T-cell (primary cell): ENCODE results near the gene PDZRN4. TPM values are rescaled to one million over a fixed set of nuclear protein-coding genes. Genes with fewer than 3 reads are reported as not detected.

Experiments
- ATAC-seq, 4 experiments: fragments of 200-7000 bp in 3 of 4; fragments of 150-1000 bp in 1 of 4; cut with Tn5 transposase; replicated peaks in 1 of 4; 1 replicate in 3 of 4; 2 replicates in 1 of 4; pipeline ENCODE4 v1.10.0; 2021; ENCODE audit warnings: moderate library complexity in 3 of 4, mild to moderate bottlenecking in 2 of 4, moderate number of reproducible peaks in 1 of 4
- CTCF ChIA-PET, 2 donors: fragments of 300-600 bp; sonication (Branson Sonifier 250); formaldehyde crosslinking; loops; one replicate each; lab custom pipeline; 2022; ENCODE audit warnings: antibody characterized with exemption in 2 of 2; lab: Charles Lee
- POLR2A ChIA-PET, 2 donors: fragments of 300-600 bp; sonication (Branson Sonifier 250); formaldehyde crosslinking; loops; one replicate each; lab custom pipeline; 2022; ENCODE audit warnings: antibody characterized with exemption in 2 of 2; lab: Charles Lee
- DNase-seq, 35 experiments: peaks; one replicate each; pipeline versions ENCODE4 v3.0.0 to v3.0.0-alpha.2; 2013 to 2023
- H3K27ac ChIP-seq: one replicate; pipeline ENCODE4 v1.5.1; 2013; ENCODE audit warnings: low read length
- H3K27me3 ChIP-seq, 2 experiments: replicated peaks in 1 of 2; 1 replicate in 1 of 2; 2 replicates in 1 of 2; pipeline versions ENCODE4 v1.6.1 to v1.7.0; 2013; ENCODE audit warnings: low read length in 1 of 2, mixed read lengths in 1 of 2; ENCODE audit not compliant: control insufficient read depth in 2 of 2, insufficient read depth in 2 of 2; ENCODE audit errors: extremely low read depth in 1 of 2
- H3K36me3 ChIP-seq, 2 donors: 1 replicate in 1 of 2; 2 replicates in 1 of 2; pipeline versions ENCODE4 v1.6.1 to v1.7.0; 2013; ENCODE audit warnings: low read length in 1 of 2; ENCODE audit not compliant: control insufficient read depth in 2 of 2, insufficient read depth in 1 of 2; ENCODE audit errors: extremely low read depth in 1 of 2
- H3K4me1 ChIP-seq, 2 experiments: 1 replicate in 1 of 2; 2 replicates in 1 of 2; pipeline versions ENCODE4 v1.6.1 to v1.7.0; 2013; ENCODE audit warnings: low read length in 2 of 2, mixed read lengths in 1 of 2; ENCODE audit not compliant: insufficient read depth in 2 of 2, control insufficient read depth in 1 of 2; ENCODE audit errors: extremely low read depth in 1 of 2
- H3K4me3 ChIP-seq, 2 donors: 1 replicate in 1 of 2; 2 replicates in 1 of 2; pipeline versions ENCODE4 v1.5.1 to v1.7.0; 2013; ENCODE audit warnings: mild to moderate bottlenecking in 2 of 2, low read length in 1 of 2, moderate library complexity in 1 of 2; ENCODE audit not compliant: control insufficient read depth in 1 of 2; ENCODE audit errors: extremely low read depth in 1 of 2
- H3K9me3 ChIP-seq: 2 replicates; pipeline ENCODE4 v1.7.0; 2013
- H3K27ac Mint-ChIP-seq, 2 donors: one replicate each; pipeline ENCODE4 v1.8.0; 2020 to 2021; ENCODE audit warnings: mild to moderate bottlenecking in 2 of 2, mixed read lengths in 2 of 2
- H3K27me3 Mint-ChIP-seq, 2 donors: one replicate each; pipeline ENCODE4 v1.8.0; 2021 to 2022; ENCODE audit warnings: mixed read lengths in 2 of 2
- H3K36me3 Mint-ChIP-seq: one replicate; pipeline ENCODE4 v1.8.0; 2021; ENCODE audit warnings: mixed read lengths
- H3K4me1 Mint-ChIP-seq, 3 donors: one replicate each; pipeline ENCODE4 v1.8.0; 2020 to 2022; ENCODE audit warnings: mixed read lengths in 3 of 3, mild to moderate bottlenecking in 1 of 3
- H3K4me3 Mint-ChIP-seq, 3 donors: one replicate each; pipeline ENCODE4 v1.8.0; 2020 to 2022; ENCODE audit warnings: mild to moderate bottlenecking in 3 of 3, mixed read lengths in 3 of 3, moderate library complexity in 3 of 3
- H3K9me3 Mint-ChIP-seq, 3 donors: one replicate each; pipeline ENCODE4 v1.8.0; 2020 to 2022; ENCODE audit warnings: mixed read lengths in 3 of 3
- WGBS: methylation state at CpG from one replicate; pipeline ENCODE4 v1.1.5; 2013; ENCODE audit warnings: missing lambda C conversion rate; ENCODE audit not compliant: insufficient coverage; 5-methylcytosine and 5-hydroxymethylcytosine counted together
- total RNA-seq, 35 experiments: library from RNA in 6 of 35; stranded (reverse) in 6 of 35; fragments of 120-200 nt in 1 of 35; gene quantifications; one replicate each; pipeline versions ENCODE4 v1.2.1 to v1.2.4 and lab custom pipeline; 2013 to 2026

PDZRN4 gene
- total RNA-seq, 5 donors from 2014 or later (not counting 1 experiment from before 2014, with no cell fraction given): not detected

DNA sequence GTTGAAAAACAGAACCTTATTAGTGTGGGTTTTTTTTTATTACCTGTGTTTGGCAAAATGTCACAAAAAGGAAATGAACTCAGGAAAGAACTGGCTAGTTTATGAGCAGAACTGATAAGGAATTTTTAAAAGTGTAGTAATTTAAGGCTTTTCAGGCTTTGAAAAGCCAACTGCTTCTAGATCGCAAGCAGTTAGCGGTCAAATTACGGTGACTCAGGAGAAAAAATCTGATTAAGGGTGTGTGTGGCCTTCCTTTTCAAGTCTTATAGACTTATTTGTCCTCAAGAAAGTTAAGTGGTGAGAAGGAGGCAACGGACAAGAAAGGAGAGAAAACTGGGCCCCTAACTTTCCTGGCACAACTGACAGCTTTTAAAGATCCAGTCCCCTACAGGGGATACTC lies 33.4 kb downstream of the PDZRN4 start:
- ChIA-PET CTCF (interaction anchor here in 1 of 2 donors (0.5 kb wide), 1 partner anchor 26 kb away, joined by 3 read pairs; no protein-coding TSS in a partner anchor), POLR2A (no interaction called here)
- Histone ChIP-seq H3K27me3 (no peaks in the 10 kb centered on the region), H3K36me3 (no peaks in the 10 kb centered on the region), H3K4me1 (no peaks in the 10 kb centered on the region), H3K27ac (no peak overlapping the region), H3K4me3 (no peak overlapping the region), H3K9me3 (no peaks in the 10 kb centered on the region)
- ATAC-seq: no peak
- Mint-ChIP-seq H3K27ac (no peak overlapping the region), H3K4me1 (no peaks in the 10 kb centered on the region), H3K36me3 (no peaks in the 10 kb centered on the region), H3K27me3 (no peaks in the 10 kb centered on the region), H3K4me3 (no peak overlapping the region), H3K9me3 (no peaks in the 10 kb centered on the region)
- 59% methylated on average over 3 of the region's 4 CpGs for WGBS
- DNase-seq: no peak

GRCh38 chr12:41223600-41223999 lies 35.5 kb downstream of the PDZRN4 start:
- CTCF ChIA-PET: no interaction called here
- Histone ChIP-seq H3K36me3 (no peaks in the 10 kb centered on the region), H3K27me3 (no peaks in the 10 kb centered on the region), H3K27ac (no peak overlapping the region), H3K4me1 (no peaks in the 10 kb centered on the region), H3K4me3 (no peak overlapping the region), H3K9me3 (no peaks in the 10 kb centered on the region)
- Mint-ChIP-seq H3K36me3 (no peaks in the 10 kb centered on the region), H3K4me1 (peaks cover 0 to 2% (median 0%) of the 10 kb centered on the region in 3 donors), H3K4me3 (no peak overlapping the region), H3K9me3 (no peaks in the 10 kb centered on the region), H3K27ac (no peak overlapping the region), H3K27me3 (no peaks in the 10 kb centered on the region)
- POLR2A ChIA-PET: no interaction called here
- ATAC-seq: no peak
- 71% methylated on average over 2 of the region's 3 CpGs for WGBS
- no peak for DNase-seq

DNA sequence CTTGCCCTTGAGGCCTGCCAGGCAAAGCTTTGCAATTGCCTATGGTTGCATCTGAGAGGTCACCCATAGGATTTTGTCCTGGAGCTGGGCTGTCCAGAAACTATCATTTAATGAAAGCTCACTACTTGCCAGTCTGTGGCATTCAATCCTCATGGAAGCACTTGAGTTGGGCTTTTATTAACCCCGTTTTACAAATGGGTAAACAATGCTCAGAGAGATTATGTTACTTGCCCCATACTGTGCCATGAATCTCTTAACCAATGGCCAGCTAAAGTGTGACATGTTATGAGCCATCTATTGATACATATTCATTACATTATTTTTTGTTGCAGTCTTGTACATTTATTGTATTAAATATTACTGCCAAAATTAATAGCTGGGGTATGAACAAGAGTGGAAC lies 35.9 kb downstream of the PDZRN4 start:
- H3K27ac Mint-ChIP-seq: no peak overlapping the region
- H3K36me3 Mint-ChIP-seq: no peaks in the 10 kb centered on the region
- Histone ChIP-seq H3K4me3 (no peak overlapping the region), H3K27me3 (no peaks in the 10 kb centered on the region), H3K27ac (no peak overlapping the region), H3K36me3 (no peaks in the 10 kb centered on the region), H3K4me1 (no peaks in the 10 kb centered on the region), H3K9me3 (no peaks in the 10 kb centered on the region)
- no CpG with 5 or more reads among the region's 1 CpG for WGBS
- ATAC-seq: no peak
- no peaks in the 10 kb centered on the region for H3K9me3 Mint-ChIP-seq
- no peaks in the 10 kb centered on the region for H3K27me3 Mint-ChIP-seq
- peaks cover 0 to 2% (median 0%) of the 10 kb centered on the region in 3 donors for H3K4me1 Mint-ChIP-seq
- no peak for DNase-seq
- CTCF ChIA-PET: no interaction called here
- POLR2A ChIA-PET: no interaction called here
- H3K4me3 Mint-ChIP-seq: no peak overlapping the region

DNA sequence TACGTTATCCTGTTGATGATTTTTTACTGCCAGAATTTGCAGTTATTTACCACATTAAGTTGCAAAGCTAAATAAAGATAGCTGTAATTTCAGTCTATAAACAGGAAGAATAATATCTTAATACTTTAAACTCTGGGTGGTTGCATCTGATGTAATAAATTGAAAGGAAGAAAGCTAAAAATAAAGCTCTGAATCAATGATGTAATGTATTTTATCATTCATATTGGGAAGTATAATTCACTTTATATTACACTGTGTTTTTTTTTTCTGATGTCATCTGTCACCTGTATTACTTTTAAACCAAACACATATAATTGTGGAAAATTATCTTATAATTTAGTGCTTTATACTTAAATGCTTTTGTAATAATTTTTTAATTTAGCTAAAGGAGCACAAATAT lies 37.1 kb downstream of the PDZRN4 start:
- H3K27ac Mint-ChIP-seq: no peak overlapping the region
- no peaks in the 10 kb centered on the region for H3K4me1 ChIP-seq
- no peaks in the 10 kb centered on the region for H3K9me3 ChIP-seq
- CTCF ChIA-PET: no interaction called here
- H3K9me3 Mint-ChIP-seq: no peaks in the 10 kb centered on the region
- ATAC-seq (no peak), DNase-seq (no peak)
- H3K27me3 ChIP-seq: no peaks in the 10 kb centered on the region
- peaks cover 0 to 2% (median 0%) of the 10 kb centered on the region in 3 donors for H3K4me1 Mint-ChIP-seq
- POLR2A ChIA-PET: no interaction called here
- no peak overlapping the region for H3K27ac ChIP-seq
- peaks cover 0 to 3% of the 10 kb centered on the region in 2 donors for H3K27me3 Mint-ChIP-seq
- no CpG with 5 or more reads among the region's 1 CpG for WGBS
- no peaks in the 10 kb centered on the region for H3K36me3 ChIP-seq
- no peaks in the 10 kb centered on the region for H3K36me3 Mint-ChIP-seq
- no peak overlapping the region for H3K4me3 ChIP-seq
- H3K4me3 Mint-ChIP-seq: no peak overlapping the region

GRCh38 chr12:41228066-41228820 lies 40.1 kb downstream of the PDZRN4 start:
- POLR2A ChIA-PET: no interaction called here
- no CpG with 5 or more reads among the region's 3 CpGs for WGBS
- no peak overlapping the region for H3K4me3 Mint-ChIP-seq

DNA sequence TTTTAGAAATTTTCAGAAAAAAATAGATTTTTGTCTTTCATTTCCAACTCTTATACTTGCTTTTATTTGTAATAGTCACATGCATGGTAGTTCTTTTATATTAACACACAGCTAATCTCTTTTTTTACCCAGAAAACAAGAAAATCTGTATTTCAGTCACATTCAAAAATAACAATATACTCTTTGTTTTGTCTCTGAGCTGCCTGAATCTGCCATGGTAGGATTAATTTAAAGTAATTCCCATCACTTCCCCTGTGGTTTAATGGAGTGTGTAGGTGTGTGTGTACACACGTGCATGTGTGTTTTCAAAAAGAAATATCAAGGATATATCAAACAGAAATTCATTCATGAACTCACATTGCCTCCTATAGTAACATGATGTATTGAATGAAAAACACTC lies 42.6 kb downstream of the PDZRN4 start:
- Histone ChIP-seq H3K9me3 (no peaks in the 10 kb centered on the region), H3K4me3 (no peak overlapping the region), H3K4me1 (no peaks in the 10 kb centered on the region), H3K36me3 (no peaks in the 10 kb centered on the region), H3K27ac (no peak overlapping the region), H3K27me3 (no peaks in the 10 kb centered on the region)
- Mint-ChIP-seq H3K4me1 (peaks cover 0 to 2% (median 0%) of the 10 kb centered on the region in 3 donors), H3K27me3 (peaks cover 0 to 4% of the 10 kb centered on the region in 2 donors), H3K9me3 (no peaks in the 10 kb centered on the region), H3K27ac (no peak overlapping the region), H3K36me3 (no peaks in the 10 kb centered on the region), H3K4me3 (no peak overlapping the region)
- ATAC-seq: no peak
- DNase-seq: no peak
- WGBS: no CpG with 5 or more reads among the region's 1 CpG
- ChIA-PET POLR2A (no interaction called here), CTCF (no interaction called here)

More at GRCh38 chr12:41228066-41228820, 40.1 kb downstream of the PDZRN4 start:
- Mint-ChIP-seq H3K27me3 (peaks cover 0 to 4% of the 10 kb centered on the region in 2 donors), H3K36me3 (no peaks in the 10 kb centered on the region), H3K9me3 (no peaks in the 10 kb centered on the region), H3K27ac (no peak overlapping the region), H3K4me1 (peaks cover 0 to 2% (median 0%) of the 10 kb centered on the region in 3 donors)
- Histone ChIP-seq H3K36me3 (no peaks in the 10 kb centered on the region), H3K9me3 (no peaks in the 10 kb centered on the region), H3K4me3 (no peak overlapping the region), H3K27ac (no peak overlapping the region), H3K27me3 (no peaks in the 10 kb centered on the region), H3K4me1 (no peaks in the 10 kb centered on the region)
- DNase-seq (no peak), ATAC-seq (no peak)
- CTCF ChIA-PET: no interaction called here
